ENCODE data around the gene C11orf68. TPM values are rescaled to one million over a fixed set of nuclear protein-coding genes. Genes with fewer than 3 reads are reported as not detected.
A peak's percentile ranks its signal among the peaks of the same experiment; 100 is the strongest.

C11orf68 gene
- polyA plus RNA-seq, 3 donors, result 35.3 to 46.2 (median 44.4) TPM

DNA sequence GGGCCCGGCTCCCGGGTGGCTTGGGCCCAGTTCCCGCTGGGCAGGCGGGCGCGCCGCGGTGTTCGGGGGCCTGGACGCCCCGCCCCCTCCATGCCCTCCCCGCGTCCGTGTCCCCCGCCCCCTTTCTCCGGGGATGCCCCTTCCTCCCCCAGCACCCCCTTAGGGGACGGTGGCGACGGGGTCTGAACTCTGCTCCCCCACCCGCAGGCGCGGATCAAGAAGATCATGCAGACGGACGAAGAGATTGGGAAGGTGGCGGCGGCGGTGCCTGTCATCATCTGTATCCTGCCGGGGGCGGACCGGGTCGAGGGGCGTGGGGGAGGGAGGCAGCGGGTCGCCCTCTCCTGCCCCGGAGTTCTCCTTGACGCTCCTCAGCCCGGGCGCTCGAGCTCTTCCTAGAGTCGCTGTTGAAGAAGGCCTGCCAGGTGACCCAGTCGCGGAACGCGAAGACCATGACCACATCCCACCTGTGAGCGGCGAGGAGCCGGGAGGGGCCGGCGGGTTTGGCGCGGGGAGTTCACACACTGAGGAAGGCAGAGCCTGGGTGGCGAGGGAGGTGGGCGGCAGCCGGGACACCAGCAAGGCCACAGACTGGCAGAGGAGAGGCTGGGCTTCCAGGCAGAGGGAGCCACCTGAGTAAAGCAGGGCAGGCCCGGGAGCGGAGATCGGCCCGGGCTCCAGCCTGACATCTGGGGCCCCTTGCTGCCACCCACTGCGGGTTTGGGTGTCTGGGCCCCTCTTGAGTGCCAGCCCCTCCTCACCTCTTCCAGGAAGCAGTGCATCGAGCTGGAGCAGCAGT, 910 bp upstream of the C11orf68 start:
- no peak for DNase-seq

DNA sequence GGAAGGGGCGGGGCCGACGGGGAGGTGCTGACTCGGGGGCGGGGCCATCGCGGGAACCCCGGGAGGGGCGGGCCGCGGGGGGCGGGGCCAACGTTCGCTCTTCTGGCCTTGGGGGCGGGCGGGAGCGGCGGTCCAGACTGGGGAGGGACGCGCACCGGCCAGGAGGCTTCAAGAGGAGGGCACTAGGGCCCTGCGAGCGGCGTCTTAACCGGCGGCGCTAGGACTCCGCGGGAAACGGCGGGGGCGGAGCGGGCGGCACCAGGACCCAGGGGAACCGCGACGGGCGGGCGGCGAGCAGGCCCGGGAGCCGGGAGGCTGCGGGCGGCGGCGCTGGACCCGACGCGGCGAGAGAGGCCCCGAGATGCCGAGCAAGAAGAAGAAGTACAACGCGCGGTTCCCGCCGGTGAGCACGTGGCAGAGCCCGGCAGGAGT, 295 bp upstream of the C11orf68 start, which contains the start of gene DRAP1:
Gene DRAP1 (plus strand): TSS at position 286 of the 432 bp plus-strand sequence. CDS start 76 bp downstream, at position 362.
- DNase-seq, result peak; percentile 98

DNA sequence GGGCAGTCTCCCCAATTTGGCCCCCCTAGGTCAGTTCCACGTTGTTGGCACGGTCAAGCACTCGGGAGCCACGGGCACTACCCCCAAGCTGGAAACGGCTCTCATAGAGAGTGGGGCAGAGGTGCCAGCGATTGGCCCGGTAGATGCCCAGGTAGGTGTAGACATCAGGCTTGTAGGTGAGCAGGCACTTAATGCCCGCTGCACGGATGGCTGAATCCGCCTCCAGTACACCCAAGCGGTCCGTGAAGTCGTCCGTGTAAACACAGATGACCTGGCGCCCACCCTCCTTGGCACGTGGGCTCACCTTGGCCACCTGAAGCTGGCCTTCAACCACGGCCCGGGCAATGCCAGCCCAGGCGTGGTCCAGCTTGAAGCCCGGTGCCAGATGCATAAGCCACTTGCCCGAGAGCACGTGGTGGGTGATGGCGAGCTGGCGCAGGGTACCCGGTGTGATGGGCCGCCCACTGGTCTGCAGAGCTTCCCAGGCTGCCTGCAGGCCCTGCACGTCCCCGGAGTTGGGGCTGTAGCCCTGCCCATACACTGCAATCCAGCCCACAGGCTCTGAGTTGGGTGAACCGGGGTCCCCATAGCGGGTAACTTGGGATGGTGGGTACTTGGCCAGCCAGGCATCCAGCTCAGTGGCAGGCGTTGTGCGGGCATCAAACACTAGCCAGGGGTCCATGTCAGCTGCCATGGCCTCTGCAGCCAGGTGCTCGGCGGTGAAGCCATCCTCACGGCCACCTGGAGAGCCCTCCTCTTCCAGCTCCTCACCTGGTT, 1.2 kb downstream of the C11orf68 start:
- DNase-seq, result no peak

DNA sequence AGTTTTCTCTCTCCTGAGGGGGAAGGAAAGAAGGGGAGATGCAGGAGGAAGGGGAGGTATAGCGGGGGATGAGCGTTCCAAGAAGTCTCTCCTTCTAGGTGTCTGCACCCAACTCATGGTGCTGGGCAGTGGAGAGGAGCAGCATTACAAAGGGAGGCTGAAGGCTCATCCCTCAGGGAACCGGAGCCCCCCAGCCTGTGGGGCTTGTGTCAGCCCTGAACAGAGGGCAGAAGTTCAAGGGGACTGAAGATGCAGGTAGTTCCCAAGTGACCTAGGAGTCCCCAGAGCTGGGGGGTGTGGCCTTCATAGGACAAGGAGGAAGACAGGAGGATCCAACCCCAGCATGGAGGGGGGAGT, 1.8 kb downstream of the C11orf68 start:
- no peak for DNase-seq

DNA sequence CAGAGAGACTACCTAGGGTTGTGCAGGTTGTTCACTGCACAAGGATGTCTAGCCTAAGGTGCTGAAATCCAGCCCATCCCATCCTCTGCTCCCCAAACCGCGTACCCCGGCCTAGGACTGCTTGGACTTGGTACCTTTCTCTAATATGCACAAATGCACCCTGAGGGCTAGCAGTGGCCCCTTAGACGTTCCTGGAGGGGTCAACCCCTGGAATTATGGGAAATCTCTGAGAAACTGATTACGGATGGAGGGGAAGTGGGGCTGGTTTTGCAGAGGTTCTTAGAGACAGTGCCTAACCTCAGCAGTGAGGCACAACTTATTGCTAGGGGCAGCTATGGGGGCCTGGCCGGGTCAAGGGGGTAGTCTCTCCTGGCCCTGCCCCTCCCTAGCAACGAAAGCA, 2.5 kb downstream of the C11orf68 start:
- DNase-seq, result no peak

DNA sequence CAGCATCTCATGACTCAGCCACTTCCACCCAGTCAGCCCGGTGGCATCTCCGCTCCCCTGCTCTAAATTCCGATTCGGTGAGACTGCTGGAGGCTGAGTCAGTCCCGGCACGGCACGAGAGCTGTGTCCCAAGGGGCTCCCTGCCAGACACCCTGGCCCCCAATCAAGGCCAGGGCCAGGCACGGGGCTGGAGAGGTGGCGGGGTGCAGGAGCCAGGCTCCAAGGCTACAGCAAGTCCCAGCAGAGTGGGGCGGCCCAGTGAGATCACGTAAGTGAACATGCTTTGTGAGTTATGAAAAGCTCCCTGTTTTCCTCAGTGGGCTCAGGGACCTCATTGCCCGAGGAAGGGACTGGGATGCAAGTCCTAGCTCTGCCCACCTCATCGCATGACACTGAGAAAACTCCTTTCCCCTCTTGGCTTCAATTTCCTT, 3.0 kb downstream of the C11orf68 start:
- DNase-seq, result no peak

DNA sequence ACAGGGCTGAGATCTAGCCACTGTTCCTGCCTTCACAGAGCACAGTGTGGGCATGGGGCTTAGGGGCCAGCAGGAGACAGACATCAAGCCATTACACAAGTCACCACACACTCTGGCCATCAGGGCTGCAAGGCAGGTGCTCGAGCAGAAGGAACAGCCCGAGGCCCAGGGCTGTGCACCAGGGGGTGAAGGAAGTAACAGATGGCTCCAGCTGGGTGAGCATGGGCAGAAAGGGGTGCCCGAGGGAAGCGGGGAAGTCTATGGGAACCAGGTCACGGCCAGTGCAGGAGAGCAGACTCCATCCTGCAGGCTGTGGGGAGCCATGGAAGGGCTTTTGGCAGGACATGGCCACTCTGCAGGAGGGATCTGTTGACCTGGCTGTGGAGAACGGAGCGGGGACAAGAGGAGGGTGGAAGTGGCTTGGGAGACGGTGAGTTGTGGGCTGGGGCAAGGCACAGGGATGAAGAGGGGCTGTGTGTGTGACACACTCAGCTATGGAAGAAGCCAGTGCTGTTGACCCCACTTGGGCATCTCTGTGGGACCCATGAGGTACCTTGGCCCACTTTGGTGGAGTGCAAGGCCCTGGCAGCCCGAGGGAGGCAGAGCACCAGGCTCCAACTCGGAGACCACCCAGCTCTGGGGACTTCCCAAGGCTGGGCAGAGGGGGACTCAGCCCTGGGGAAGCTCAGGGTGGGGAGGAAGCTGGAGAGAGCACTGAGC, 3.6 kb downstream of the C11orf68 start:
- DNase-seq, result no peak

DNA sequence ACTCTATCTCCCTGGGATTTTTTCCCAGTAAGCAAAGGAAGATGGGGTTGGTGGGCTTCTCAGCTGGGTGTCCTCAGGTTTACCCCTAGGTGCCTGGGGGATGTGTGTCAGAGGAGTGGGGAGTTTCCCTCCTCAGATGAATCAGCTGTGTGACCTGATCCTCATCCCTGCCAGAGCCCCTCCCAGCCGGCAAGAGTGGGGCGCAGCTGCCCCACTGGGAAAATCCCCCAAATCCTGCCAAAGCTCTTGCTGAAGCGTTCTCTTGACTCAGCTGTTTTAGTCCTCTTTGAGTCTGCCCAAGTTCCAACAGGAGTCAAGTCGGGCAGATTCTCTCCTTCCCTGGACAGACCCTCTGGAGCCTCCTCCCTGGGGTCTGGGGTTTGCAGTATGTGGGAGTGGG, 6.0 kb downstream of the C11orf68 start:
- no peak for DNase-seq

DNA sequence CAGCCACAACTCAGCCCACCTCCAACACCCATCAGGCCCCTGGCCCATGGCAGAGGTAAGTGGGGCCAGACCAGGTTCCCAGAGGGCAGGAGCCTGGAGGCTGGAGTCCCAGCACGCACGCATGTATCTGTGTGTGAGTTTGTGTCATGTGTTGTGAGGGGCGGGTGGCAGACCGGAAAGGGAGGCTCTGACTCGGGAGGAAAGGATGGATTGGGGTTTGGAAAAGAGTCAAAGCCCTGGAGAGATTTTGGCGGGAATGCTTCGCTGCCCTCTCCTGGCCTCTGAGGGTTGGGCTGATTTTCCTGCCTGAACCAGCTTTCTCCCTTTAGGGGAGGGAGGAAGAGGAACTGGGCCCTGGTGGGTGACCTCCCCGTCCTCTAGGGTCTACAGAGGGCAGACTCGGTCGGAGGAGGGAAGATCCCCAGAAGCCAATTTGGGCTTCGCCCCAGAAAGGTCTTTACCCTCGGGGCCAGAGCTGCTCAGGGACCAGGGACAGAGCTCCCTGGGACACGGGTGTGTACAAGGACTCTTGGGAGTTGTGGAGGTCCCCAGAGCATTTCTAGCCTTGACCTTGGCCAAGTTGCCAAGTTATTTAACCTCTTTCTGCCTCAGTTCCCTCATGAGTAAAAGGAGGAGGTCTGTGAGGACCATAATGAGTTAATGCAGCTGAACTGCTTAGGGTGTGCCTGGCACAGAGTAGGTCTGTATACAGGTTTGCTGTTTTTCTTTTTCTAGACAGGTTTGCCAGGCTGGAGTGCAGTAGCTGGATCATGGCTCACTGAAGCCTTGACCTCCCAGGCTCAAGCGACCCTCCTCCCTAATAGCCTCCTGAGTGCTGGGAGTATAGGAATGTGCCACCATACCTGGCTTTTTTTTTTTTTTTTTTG, 6.9 kb downstream of the C11orf68 start:
- DNase-seq, result peak; percentile 55

DNA sequence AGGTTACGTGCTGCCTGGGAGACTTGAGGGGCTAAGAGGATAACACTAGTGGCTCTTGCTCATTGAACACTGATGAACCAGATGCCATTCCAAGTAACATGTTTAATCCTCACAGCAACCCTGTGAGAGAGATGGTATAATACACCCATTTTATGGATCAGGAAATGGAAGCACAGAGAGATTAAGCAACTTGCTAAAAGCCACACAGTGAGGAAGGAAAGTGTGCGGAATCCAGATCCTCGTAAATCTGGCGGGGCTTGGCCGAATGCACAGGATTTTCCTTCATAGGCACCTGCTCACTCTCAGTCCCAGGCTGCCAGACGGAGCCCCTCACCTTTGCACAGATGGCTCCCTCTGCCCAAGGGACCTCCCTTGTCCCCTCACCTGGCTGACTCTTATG, 11.0 kb downstream of the C11orf68 start:
- no peak for DNase-seq

DNA sequence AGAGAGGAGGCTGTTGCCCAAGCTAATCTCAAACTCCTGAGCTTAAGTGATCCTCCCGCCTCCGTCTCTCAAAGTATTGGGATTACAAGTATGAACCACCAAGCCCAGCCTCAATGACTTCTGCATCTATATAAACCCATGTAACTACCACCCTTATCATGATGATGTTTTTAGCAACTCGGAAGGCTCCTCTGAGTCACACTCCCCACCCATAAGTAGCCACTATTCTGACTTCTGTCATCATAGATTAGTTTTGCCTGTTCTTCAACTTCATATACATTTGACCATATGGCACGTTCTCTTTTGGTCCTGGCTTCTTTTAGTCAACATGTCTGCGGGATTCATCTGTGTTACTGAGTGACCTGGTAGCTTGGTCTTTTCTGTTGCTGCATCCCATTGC, 12.3 kb downstream of the C11orf68 start:
- DNase-seq, result no peak

DNA sequence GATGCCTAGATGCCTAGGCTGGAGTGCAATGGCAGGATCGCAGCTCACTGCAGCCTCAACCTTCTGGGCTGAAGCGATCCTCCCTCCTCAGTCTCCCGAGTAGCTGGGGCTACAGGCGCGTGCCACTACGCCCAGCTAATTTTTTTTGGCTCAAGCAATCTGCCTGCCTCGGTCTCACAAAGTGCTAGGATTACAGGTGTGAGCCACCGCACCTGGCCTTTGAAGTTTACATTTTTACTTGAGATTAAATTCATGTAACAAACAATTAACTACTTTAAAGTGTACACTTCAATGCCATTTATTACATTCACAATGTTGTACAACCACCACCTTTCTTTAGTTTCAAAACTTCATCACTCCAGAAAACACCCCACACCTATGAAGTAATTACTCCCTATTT, 15.1 kb downstream of the C11orf68 start:
- no peak for DNase-seq

DNA sequence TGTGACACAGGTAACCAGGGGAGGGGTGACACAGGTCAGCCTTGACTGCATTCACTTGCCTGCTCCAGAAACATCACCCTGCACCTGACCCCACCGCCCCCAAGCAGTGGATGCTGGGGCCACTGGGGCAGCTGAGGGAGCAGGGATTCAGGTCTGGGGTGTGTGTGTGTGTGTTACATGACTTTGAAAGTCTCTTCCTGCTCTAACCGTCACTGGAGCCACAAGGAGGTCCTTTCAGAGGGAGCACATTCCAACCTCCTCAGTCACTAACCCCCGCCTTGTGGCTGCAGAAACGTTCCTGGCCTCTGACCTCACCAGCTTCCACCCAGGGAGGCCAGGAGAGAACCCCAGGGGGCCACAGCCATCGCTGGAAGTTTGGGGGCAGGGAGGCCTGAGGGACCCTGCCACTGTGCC, 15.8 kb downstream of the C11orf68 start:
- DNase-seq, result no peak

DNA sequence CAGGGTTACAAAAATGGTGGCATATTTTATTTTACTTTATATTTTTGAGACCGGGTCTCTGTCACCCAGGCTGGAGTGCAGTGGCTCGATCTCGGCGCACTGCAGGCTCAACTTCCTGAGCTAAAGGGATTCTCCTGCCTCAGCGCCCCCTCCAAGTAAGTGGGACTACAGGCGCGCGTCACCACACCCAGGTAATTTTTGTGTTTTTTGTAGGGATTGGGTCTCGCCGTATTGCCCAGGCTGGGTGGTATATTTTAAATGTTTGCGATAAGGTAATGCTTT, 18.0 kb downstream of the C11orf68 start:
- no peak for DNase-seq

DNA sequence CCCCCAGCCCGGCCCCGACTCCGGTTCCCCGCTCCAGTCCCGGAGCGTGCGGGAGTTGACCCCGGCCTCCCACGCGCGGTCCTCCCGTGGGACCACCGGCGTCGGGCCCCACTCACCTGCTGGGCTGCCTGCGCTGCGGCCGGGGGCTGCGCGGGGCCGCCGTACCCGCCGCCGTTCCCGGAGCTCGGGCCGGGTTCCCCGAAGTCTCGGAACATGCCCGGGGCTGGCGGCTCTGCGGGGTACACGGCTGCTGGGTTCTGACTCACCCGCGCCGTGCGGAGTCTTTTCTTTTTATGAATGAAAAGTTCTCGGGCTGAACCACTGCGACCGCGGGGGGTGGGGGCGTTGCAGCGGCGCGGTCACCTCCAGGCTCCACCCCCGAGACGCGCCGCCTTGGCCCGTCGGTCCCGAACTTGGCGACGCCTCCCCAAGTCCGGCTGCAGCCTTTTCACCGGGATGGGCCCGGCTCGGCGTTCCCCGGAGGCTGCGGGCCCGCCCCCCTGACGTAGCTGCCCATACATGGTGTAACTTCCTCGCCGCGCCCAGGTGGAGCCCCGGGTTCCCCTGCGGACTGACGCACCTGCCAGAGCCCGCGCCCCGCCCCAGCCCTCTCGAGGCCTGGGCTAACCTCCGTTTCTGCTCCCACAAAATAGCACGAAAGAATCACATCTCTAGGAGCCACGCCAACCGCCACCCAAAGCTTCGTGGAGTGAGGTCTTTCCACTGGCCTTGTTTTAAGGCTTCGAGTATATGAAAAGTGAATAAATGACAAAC, 18.6 kb downstream of the C11orf68 start, which contains the start of gene FOSL1:
Gene FOSL1 (minus strand): TSS at position 264 of the 774 bp plus-strand sequence. CDS start 49 bp downstream, at position 215.
- DNase-seq, result peak; percentile 61

DNA sequence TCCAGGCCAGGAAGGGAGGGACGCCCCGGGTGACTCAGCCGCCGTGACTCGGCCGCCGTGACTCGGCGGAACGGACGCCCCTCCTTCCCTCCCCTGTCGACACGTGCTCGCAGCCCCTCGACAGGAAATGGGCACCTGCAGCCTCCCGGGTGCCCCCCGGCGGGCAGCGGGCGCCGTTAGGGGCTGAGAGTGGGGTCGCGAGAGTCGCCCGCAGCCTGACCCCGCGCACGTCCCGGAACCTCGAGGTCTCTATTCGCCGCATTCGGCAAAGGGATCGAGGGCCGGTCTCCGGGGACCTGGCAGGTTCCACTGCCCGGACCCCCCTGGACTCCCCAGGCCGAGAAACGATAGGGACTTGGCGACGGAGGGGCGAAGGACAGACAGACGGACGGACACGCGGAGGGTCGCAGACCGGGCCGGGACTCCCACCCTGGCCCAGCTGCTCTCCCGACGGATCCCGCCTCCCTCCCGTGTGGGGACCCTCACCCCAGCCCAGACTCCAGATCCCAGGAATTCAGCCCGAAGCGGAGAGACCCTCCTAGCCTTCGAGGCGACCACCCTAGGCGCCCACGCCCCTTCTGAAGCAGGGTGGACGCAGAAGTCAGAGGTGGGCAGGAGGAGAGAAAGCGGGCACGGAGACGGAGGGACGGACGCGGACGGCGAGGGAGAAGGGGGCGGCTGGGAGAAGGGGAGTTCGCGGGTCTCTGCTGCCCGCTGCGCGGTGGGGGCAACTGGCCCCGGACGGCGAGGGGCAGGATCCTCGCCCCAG, 19.3 kb downstream of the C11orf68 start:
- DNase-seq, result peak; percentile 35

DNA sequence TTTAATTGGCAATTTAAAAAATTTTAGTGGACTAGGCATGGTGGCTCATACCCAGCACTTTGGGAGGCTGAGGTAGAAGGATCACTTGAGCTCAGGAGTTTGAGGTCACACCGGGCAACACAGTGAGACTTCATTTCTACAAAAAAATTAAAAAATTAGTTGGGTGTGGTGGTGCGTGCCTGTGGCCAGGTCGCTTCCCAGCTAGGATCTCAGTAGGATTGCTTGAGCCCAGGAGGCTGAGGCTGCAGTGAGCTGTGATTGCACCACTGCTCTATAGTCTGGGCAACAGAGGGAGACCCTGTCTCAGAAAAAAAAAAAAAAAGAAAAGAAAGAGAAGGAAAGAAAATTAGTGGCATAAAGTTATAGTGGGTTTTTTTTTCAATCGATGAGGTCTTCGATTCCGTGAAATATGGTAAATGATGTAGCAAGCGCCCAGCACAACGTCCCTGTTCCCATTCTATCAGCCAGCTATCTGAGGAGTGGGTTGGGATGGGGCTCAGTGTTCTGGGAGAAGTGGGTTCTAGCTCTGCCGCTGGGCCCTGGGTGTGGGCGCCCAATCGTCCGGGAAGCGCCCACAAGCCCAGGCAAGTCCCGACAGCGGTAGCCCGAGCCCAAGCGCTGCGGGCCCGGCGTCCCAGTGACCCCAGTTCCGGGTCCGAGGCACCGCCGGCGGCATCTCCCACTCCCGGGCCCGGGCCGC, 20.1 kb downstream of the C11orf68 start:
- DNase-seq, result no peak

DNA sequence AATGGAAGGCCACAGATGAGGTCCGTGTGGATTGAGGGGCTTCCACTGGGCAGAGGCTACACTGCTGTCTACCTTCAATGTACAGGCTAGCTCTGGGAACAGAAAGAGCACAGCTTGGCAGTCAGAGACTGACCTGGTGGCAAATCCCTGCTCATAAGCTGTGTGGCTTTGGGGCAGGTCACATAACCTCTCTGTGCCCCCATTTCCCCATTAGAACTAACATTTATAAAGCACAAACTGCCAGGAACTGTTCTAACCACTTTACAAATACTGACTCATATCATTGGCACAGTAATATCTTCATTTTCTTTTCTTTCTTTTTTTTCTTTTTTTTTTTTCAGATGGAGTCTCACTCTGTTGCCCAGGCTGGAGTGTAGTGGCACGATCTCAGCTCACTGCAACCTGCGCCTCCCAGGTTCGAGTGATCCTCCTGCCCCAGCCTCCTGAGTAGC, 21.8 kb downstream of the C11orf68 start:
- DNase-seq, result no peak

Measured in renal pelvis (tissue), 4 donors.